WTC11 (cell line): ENCODE results near the gene UMAD1.

Experiments
- E2F1 ChIP-seq: sonication (generic); formaldehyde crosslinking; IDR thresholded peaks from 2 replicates; pipeline ENCODE4 v1.8.0; 2022; ENCODE audit warnings: mild to moderate bottlenecking, missing genetic modification reagents
- FOXJ3 ChIP-seq: sonication (generic); formaldehyde crosslinking; IDR thresholded peaks from 2 replicates; pipeline ENCODE4 v1.9.0; 2021; ENCODE audit warnings: missing genetic modification reagents, mild to moderate bottlenecking, borderline replicate concordance
- FOXK1 ChIP-seq: sonication (generic); formaldehyde crosslinking; IDR thresholded peaks from 2 replicates; pipeline ENCODE4 v1.8.0; 2022; ENCODE audit warnings: mild to moderate bottlenecking, moderate library complexity, missing genetic modification reagents
- PRDM15 ChIP-seq: sonication (generic); formaldehyde crosslinking; IDR thresholded peaks from 2 replicates; pipeline ENCODE4 v1.8.0; 2022; ENCODE audit warnings: missing genetic modification reagents
- SMAD4 ChIP-seq: sonication (generic); formaldehyde crosslinking; IDR thresholded peaks from 2 replicates; pipeline ENCODE4 v1.8.0; 2022; ENCODE audit warnings: mild to moderate bottlenecking, missing genetic modification reagents
- SP1 ChIP-seq: sonication (generic); formaldehyde crosslinking; conservative IDR thresholded peaks from 2 replicates; pipeline ENCODE4 v1.8.1; 2022; ENCODE audit warnings: missing genetic modification reagents
- TEAD4 ChIP-seq: sonication (generic); formaldehyde crosslinking; IDR thresholded peaks from 2 replicates; pipeline ENCODE4 v1.8.0; 2022; ENCODE audit warnings: mild to moderate bottlenecking, missing genetic modification reagents
- ZNF121 ChIP-seq: sonication (generic); formaldehyde crosslinking; IDR thresholded peaks from 2 replicates; pipeline ENCODE4 v1.8.0; 2023; ENCODE audit warnings: missing genetic modification reagents
- TF ChIP-seq, protein P1 (sequence below): fragments of 200-600 bp; IDR thresholded peaks from 2 replicates; pipeline ENCODE4 v1.8.0; 2022; ENCODE audit warnings: antibody characterized with exemption
- TF ChIP-seq, protein P2 (sequence below): sonication (generic); formaldehyde crosslinking; IDR thresholded peaks from 2 replicates; pipeline ENCODE4 v1.8.0; 2022; ENCODE audit warnings: mild to moderate bottlenecking, missing genetic modification reagents
- TF ChIP-seq, protein P3 (sequence below): sonication (generic); formaldehyde crosslinking; IDR thresholded peaks from 2 replicates; pipeline ENCODE4 v1.8.0; 2022; ENCODE audit warnings: mild to moderate bottlenecking, missing genetic modification reagents
- TF ChIP-seq, protein P4 (sequence below): sonication (generic); formaldehyde crosslinking; IDR thresholded peaks from 2 replicates; pipeline ENCODE4 v1.8.1; 2023; ENCODE audit warnings: mild to moderate bottlenecking, missing genetic modification reagents, moderate library complexity
- TF ChIP-seq, protein P5 (sequence below): sonication (generic); formaldehyde crosslinking; IDR thresholded peaks from 2 replicates; pipeline ENCODE4 v1.8.1; 2022; ENCODE audit warnings: low read depth, missing genetic modification reagents, borderline replicate concordance

DNA sequence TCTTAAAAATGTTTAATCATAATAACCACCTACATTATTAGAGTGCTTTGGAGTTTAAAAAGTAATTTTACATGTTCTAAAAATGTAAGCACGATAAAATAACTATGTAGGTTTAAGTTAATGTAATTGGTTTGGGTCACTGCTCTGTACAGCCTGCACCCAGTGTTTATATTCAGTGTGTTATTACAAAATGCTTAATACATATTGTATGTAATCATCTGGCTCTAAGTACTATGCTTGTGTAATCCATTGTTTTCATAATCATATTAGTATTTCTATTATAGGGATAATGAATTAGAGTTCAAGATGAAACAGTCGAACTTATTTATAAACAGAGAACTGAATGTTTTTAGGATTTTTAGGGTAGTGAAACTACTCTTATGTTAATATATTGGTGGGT is 64.8 kb downstream of the UMAD1 start:
- TF ChIP-seq, protein P1, sequence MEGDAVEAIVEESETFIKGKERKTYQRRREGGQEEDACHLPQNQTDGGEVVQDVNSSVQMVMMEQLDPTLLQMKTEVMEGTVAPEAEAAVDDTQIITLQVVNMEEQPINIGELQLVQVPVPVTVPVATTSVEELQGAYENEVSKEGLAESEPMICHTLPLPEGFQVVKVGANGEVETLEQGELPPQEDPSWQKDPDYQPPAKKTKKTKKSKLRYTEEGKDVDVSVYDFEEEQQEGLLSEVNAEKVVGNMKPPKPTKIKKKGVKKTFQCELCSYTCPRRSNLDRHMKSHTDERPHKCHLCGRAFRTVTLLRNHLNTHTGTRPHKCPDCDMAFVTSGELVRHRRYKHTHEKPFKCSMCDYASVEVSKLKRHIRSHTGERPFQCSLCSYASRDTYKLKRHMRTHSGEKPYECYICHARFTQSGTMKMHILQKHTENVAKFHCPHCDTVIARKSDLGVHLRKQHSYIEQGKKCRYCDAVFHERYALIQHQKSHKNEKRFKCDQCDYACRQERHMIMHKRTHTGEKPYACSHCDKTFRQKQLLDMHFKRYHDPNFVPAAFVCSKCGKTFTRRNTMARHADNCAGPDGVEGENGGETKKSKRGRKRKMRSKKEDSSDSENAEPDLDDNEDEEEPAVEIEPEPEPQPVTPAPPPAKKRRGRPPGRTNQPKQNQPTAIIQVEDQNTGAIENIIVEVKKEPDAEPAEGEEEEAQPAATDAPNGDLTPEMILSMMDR: no peak
- TF ChIP-seq PRDM15 (CRISPR knock-in tag) (no peak), FOXJ3 (CRISPR knock-in tag) (no peak), FOXK1 (no peak), SP1 (CRISPR knock-in tag) (no peak), TEAD4 (CRISPR knock-in tag) (no peak), E2F1 (CRISPR knock-in tag) (no peak), SMAD4 (CRISPR knock-in tag) (no peak), ZNF121 (CRISPR knock-in tag) (no peak)
- TF ChIP-seq, protein P2, sequence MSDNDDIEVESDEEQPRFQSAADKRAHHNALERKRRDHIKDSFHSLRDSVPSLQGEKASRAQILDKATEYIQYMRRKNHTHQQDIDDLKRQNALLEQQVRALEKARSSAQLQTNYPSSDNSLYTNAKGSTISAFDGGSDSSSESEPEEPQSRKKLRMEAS: no peak
- TF ChIP-seq, protein P3, sequence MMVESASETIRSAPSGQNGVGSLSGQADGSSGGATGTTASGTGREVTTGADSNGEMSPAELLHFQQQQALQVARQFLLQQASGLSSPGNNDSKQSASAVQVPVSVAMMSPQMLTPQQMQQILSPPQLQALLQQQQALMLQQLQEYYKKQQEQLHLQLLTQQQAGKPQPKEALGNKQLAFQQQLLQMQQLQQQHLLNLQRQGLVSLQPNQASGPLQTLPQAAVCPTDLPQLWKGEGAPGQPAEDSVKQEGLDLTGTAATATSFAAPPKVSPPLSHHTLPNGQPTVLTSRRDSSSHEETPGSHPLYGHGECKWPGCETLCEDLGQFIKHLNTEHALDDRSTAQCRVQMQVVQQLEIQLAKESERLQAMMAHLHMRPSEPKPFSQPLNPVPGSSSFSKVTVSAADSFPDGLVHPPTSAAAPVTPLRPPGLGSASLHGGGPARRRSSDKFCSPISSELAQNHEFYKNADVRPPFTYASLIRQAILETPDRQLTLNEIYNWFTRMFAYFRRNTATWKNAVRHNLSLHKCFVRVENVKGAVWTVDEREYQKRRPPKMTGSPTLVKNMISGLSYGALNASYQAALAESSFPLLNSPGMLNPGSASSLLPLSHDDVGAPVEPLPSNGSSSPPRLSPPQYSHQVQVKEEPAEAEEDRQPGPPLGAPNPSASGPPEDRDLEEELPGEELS (CRISPR knock-in tag): no peak
- TF ChIP-seq, protein P4, sequence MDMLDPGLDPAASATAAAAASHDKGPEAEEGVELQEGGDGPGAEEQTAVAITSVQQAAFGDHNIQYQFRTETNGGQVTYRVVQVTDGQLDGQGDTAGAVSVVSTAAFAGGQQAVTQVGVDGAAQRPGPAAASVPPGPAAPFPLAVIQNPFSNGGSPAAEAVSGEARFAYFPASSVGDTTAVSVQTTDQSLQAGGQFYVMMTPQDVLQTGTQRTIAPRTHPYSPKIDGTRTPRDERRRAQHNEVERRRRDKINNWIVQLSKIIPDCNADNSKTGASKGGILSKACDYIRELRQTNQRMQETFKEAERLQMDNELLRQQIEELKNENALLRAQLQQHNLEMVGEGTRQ (CRISPR knock-in tag): no peak
- TF ChIP-seq, protein P5, sequence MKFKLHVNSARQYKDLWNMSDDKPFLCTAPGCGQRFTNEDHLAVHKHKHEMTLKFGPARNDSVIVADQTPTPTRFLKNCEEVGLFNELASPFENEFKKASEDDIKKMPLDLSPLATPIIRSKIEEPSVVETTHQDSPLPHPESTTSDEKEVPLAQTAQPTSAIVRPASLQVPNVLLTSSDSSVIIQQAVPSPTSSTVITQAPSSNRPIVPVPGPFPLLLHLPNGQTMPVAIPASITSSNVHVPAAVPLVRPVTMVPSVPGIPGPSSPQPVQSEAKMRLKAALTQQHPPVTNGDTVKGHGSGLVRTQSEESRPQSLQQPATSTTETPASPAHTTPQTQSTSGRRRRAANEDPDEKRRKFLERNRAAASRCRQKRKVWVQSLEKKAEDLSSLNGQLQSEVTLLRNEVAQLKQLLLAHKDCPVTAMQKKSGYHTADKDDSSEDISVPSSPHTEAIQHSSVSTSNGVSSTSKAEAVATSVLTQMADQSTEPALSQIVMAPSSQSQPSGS: no peak
